Transverse colon (tissue), 4 donors: ENCODE data around the gene TBCD. TPM values are rescaled to one million over a fixed set of nuclear protein-coding genes. Genes with fewer than 3 reads are reported as not detected.
A peak's percentile ranks its signal among the peaks of the same experiment; 100 is the strongest.

Experiments
- DNase-seq: peaks from one replicate; pipeline ENCODE4 v3.0.0-alpha.2; 2019
- H3K27ac ChIP-seq, 4 donors: fragments of 200-600 bp; sonication (generic); 2 replicates each; pipeline ENCODE4 v1.5.1; 2016 to 2018; ENCODE audit warnings: inconsistent platforms in 4 of 4
- H3K27me3 ChIP-seq: fragments of 200-600 bp; sonication (generic); 2 replicates; pipeline ENCODE4 v1.5.1; 2017; ENCODE audit warnings: inconsistent platforms
- H3K36me3 ChIP-seq, 4 donors: fragments of 200-600 bp; sonication (generic); 2 replicates each; pipeline ENCODE4 v1.5.1; 2017 to 2019; ENCODE audit warnings: inconsistent platforms in 4 of 4
- H3K4me1 ChIP-seq, 4 donors: fragments of 200-600 bp; sonication (generic); 2 replicates each; pipeline ENCODE4 v1.5.1; 2017 to 2020; ENCODE audit warnings: inconsistent platforms in 4 of 4
- H3K4me3 ChIP-seq, 4 donors: fragments of 200-600 bp; sonication (generic); 1 replicate in 1 of 4; 2 replicates in 3 of 4; pipeline versions ENCODE4 v1.5.1 to v1.6.1; 2017 to 2019; ENCODE audit warnings: inconsistent platforms in 4 of 4
- H3K9me3 ChIP-seq, 2 donors: fragments of 200-600 bp; sonication (generic); 2 replicates each; pipeline ENCODE4 v1.5.1; 2017 to 2019; ENCODE audit warnings: inconsistent platforms in 2 of 2
- CTCF ChIP-seq, 5 experiments: fragments of 200-600 bp in 3 of 5; fragments of 450-650 bp in 2 of 5; sonication (generic) in 3 of 5; IDR thresholded peaks; 1 replicate in 2 of 5; 2 replicates in 3 of 5; pipeline ENCODE4 v1.5.1; 2016 to 2017; ENCODE audit warnings: antibody characterized with exemption in 5 of 5, inconsistent platforms in 3 of 5, mild to moderate bottlenecking in 2 of 5, moderate library complexity in 1 of 5
- EP300 ChIP-seq: sonication (generic); formaldehyde crosslinking; IDR thresholded peaks from one replicate; pipeline ENCODE4 v1.6.1; 2017; ENCODE audit warnings: antibody characterized with exemption, low read depth
- POLR2A ChIP-seq: fragments of 450-650 bp; IDR thresholded peaks from one replicate; pipeline ENCODE4 v1.6.1; 2016; ENCODE audit warnings: antibody characterized with exemption, mild to moderate bottlenecking, moderate library complexity
- POLR2AphosphoS5 ChIP-seq, 3 donors: sonication (generic); formaldehyde crosslinking; IDR thresholded peaks; one replicate each; pipeline ENCODE4 v1.6.1; 2016; ENCODE audit warnings: antibody characterized with exemption in 3 of 3
- WGBS, 2 donors: methylation state at CpG; one replicate each; pipeline ENCODE4 v1.1.5; 2018; ENCODE audit warnings: low coverage in 1 of 2; 5-methylcytosine and 5-hydroxymethylcytosine counted together
- in situ Hi-C, 4 donors: fragments of 200-750 bp; cut with MboI; loops; one replicate each; pipeline versions ENCODE4 v1.15.0 to v1.15.1; 2017; ENCODE audit warnings: low sequenced_read_pairs in 3 of 4, low pct_ligation_motif_present in 1 of 4, low pct_unique_long_range_greater_than_20kb in 1 of 4
- intact Hi-C: fragments of 100-400 bp; cut with DNase I; formaldehyde crosslinking; loops from one replicate; pipeline ENCODE4 v1.15.1; 2023; ENCODE audit warnings: low total_unique reads
- total RNA-seq, 4 donors: library from RNA; depleted of rRNA; stranded (reverse); fragments of >200 nt; gene quantifications; one replicate each; pipeline ENCODE4 v1.1.0, GENCODE V29; 2016

TBCD gene
- total RNA-seq, 4 donors from 2014 or later: 38.6 to 104 (median 39.8) TPM

GRCh38 chr17:82879241-82879640 lies 127.4 kb downstream of the TBCD start:
- no peaks in the 10 kb centered on the region for H3K9me3 ChIP-seq
- 94 to 96% methylated on average over 9 to 15 of the region's 15 CpGs for WGBS, 2 donors
- no peaks in the 10 kb centered on the region for H3K36me3 ChIP-seq
- TF ChIP-seq CTCF (IDR thresholded peaks at IDR 0.05) (no peak), POLR2AphosphoS5 (IDR thresholded peaks at IDR 0.05) (no peak), EP300 (no peak), POLR2A (no peak)
- no peak for DNase-seq
- intact Hi-C loops (no loop called here), in situ Hi-C loops (no loop called here)
- H3K4me1 ChIP-seq: peaks cover 4 to 50% (median 37%) of the 10 kb centered on the region in 4 donors
- no peak overlapping the region for H3K4me3 ChIP-seq
- H3K27ac ChIP-seq: no peak overlapping the region
- no peaks in the 10 kb centered on the region for H3K27me3 ChIP-seq

GRCh38 chr17:82880620-82881323 lies 128.9 kb downstream of the TBCD start:
- H3K4me3 ChIP-seq: no peak overlapping the region
- in situ Hi-C loops (no loop called here), intact Hi-C loops (no loop called here)
- TF ChIP-seq EP300: no peak
- no peak for TF ChIP-seq POLR2AphosphoS5 (IDR thresholded peaks at IDR 0.05)
- no peak for TF ChIP-seq POLR2A
- no peak for TF ChIP-seq CTCF (IDR thresholded peaks at IDR 0.05)
- no peaks in the 10 kb centered on the region for H3K36me3 ChIP-seq
- H3K9me3 ChIP-seq: no peaks in the 10 kb centered on the region
- DNase-seq: no peak
- peak overlapping the region in 2 of 4 donors; percentile 73 to 78 for H3K27ac ChIP-seq
- 86 to 100% methylated on average over 1 to 24 of the region's 25 CpGs for WGBS, 2 donors
- H3K4me1 ChIP-seq: peaks cover 4 to 56% (median 37%) of the 10 kb centered on the region in 4 donors
- H3K27me3 ChIP-seq: no peaks in the 10 kb centered on the region

- DNase-seq: no peak
- WGBS, 2 donors: 89 to 100% methylated on average over 1 to 21 of the region's 21 CpGs
- intact Hi-C loops: no loop called here
- Histone ChIP-seq H3K27me3 (no peaks in the 10 kb centered on the region), H3K27ac (peak overlapping the region; percentile 40 to 79 (median 76)), H3K36me3 (no peaks in the 10 kb centered on the region), H3K4me3 (no peak overlapping the region), H3K9me3 (no peaks in the 10 kb centered on the region), H3K4me1 (peaks cover 4 to 54% (median 33%) of the 10 kb centered on the region in 4 donors)
- in situ Hi-C loops: no loop called here
- TF ChIP-seq POLR2A (no peak), POLR2AphosphoS5 (IDR thresholded peaks at IDR 0.05) (no peak), CTCF (IDR thresholded peaks at IDR 0.05) (no peak), EP300 (no peak)
Observed at GRCh38 chr17:82881324-82881823, 129.5 kb downstream of the TBCD start.

GRCh38 chr17:82881900-82882714 lies 130.2 kb downstream of the TBCD start:
- peak overlapping the region; percentile 40 to 79 (median 76) for H3K27ac ChIP-seq
- WGBS, 2 donors: 79% methylated on average over 17 of the region's 17 CpGs; no CpG with 5 or more reads in 1 of the 2 donors
- intact Hi-C loops (no loop called here), in situ Hi-C loops (no loop called here)
- peaks cover 4 to 47% (median 27%) of the 10 kb centered on the region in 4 donors for H3K4me1 ChIP-seq
- H3K36me3 ChIP-seq: no peaks in the 10 kb centered on the region
- DNase-seq: peak; percentile 51
- no peak overlapping the region for H3K4me3 ChIP-seq
- TF ChIP-seq EP300: no peak
- no peaks in the 10 kb centered on the region for H3K27me3 ChIP-seq
- H3K9me3 ChIP-seq: no peaks in the 10 kb centered on the region
